Activated effector memory CD4-positive, alpha-beta T cell treated with anti-CD3 and anti-CD28 coated beads, Interleukin-2, amount 50 U/mL, for 16 hours (primary cell): ENCODE results near the gene PKHD1.

Source experiments
- DNase-seq: peaks from one replicate; pipeline ENCODE4 v3.0.0-alpha.2; 2020

PKHD1 gene

DNA sequence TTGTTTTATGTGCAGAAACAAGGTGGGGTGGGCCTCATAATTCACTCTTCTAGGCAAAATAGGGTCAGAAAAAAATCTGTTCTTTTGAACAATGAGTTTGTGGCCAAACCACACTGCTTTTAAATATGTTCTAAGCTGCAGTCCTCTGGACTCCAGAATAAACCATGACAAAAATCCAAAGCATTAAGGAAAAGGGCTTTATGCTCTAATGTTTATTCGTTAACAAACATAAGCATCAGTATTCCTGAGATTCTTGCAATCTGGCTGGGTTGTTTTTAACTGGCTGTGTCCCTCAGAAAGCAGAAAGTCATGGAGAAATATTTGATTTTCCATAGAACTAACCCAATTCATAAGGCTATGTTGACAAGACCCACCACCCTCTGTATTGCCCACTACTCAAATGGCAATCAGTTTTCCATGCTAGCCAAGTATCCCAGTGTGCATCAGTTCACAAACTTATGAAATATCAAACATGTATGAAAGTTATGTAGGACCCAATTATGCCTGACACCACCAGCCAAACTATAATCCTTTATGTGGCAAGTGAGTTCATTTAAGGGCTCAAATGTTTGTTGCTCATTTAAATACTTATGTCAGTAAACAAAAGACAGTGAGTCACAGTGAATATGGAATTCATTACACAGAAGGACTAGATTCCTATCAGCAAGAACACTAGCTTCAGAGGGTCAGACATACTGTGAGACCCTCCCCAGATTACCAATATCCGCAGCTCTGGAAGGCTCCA, 45.1 kb downstream of the PKHD1 start:
- no peak for DNase-seq

DNA sequence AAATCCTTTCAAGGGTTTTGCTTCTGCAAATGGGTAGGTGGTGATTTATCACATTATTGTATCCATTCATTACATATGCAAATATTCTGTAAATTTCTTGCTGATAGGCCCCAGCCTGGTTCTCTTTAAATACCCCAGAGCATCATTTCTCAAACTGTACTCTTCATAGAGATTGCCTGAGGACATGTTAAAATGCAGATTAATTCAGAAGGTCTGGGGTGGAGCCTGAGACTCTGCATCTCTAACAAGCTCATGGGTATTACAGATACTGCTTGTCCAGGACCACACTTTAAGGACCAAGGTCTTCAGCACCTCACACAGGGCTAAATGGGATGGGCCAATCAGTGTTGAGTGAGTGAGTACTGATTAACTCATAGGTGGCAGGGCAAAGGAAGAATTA, 46.3 kb downstream of the PKHD1 start:
- DNase-seq: no peak

DNA sequence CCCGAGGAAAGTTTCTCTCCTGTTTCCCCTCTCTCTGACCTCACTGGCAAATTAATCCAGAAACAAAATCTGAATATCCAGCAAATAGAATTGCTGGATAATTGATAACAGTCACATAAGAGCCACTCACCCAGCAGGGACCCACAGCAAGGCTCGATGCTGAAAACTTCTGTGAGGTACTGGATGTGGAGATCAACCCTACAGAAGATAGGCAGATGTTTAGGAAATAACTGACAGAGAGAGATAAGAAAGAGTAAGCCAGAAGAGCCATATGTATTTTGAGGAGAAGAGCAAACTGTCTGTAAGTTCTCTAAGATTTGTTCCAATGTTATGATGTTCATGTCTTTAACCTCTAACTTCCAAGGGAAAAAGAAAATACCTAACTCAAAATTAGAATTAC, 59.7 kb downstream of the PKHD1 start:
- DNase-seq: no peak

DNA sequence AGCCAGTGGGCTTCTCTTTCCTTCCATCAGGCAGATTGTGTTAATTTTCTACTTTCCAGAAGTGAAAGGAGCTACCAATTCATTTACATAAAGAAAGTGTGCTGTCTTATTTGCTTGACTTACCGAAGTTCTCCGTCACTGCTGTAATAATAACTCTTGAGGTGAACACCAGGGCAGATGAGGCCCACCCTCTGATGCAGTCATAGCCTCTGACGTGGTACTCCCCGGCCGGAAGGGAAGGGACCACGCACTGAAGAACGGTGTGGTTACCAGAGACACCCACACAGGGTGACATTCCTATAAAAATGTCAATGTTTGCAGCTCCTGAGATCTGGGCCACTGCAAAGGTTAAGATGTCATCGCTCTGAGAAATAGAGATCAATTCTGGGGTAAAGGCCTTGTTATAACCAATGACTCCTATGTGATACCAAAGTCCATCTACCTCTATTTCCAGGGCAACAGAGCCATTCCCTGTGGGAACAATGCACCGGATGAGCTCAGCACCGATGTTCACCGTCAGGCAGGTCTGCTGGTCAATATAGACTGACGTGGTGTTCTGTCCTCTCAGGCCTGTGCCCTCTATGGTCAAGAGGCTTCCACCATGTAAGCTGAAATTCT, 62.9 kb downstream of the PKHD1 start:
- no peak for DNase-seq

DNA sequence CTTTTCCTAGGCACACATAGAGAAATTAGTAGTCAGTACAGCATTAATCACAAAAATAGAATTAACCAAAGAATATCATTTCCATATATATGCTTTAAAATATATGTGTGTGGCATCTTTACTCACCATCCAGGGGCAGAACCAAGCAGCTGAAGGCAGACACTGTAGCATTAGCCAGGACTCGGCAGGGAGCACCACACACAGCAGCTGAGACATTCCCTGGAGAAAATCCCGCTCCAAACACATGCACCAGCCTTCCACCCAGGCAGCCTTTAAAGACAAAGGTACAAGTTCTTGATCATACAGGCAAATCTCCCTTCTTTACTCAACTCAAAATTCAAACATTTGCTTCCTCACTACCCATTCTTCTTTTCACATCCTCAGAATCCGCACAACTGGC, 64.7 kb downstream of the PKHD1 start:
- no peak for DNase-seq

DNA sequence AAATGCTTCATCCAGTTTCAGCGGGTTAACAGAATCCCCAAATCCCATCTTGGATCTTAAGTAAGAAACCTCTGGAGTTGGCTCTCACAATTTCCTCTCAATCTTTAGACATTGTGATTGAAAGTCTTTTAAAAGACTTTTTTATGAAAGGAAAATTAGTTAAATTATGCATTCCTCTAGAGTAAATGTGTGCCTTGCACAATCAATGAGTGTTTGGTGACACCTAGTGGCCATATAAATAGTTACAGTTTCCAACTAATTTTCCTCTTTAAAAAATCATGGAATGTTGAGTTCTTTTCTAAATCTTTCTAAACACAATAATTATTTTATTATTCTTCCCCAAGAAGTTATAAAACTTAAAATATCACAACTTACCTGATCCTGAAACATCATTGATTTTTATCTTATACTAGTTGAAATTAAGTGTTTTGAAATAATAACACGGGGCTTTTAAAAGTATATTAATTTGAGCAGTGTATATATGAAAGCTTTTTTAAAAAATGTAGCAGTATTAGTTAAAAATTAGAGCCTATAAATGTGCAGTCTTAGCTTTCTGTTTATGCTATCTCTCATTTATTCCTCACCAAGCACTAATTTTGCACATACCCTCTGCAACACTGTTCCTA, 66.4 kb downstream of the PKHD1 start:
- DNase-seq: no peak

DNA sequence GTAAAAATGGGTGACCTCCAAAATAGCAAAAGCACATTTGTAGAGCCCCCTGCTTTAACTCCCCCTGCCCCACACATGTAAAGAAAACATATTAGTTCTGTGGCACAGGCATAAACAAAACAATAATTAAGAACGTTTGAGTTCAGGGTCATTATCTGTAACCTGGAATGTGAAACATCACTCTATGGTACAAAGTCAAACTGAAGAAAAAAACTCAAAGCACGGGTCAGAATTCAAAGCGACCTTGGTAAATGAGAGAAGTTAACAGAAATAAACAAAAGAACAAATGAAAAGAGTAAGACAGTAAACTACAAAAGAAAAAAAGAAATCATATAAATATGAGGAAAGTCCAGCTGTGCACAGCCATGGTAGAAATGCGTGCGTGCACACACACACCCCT, 67.5 kb downstream of the PKHD1 start:
- no peak for DNase-seq

DNA sequence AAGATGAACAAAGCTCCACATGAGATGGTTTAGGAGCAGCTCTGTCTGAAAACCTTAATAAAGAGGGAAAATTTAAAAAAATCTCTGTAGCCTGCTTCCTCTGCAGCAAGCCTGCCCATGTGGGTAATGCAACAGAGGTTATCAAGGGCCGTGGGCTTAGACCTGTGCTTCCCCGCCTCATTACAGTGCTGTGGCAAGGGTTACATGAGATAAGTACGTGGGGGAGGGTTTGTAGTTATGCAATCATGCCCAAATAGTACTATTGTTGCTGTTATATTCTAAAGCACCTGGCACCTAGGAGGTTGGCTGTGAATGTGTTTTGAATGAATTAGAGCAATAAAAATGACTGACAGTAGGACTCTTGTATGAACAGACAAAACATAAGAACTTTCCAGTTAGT, 68.3 kb downstream of the PKHD1 start:
- no peak for DNase-seq

DNA sequence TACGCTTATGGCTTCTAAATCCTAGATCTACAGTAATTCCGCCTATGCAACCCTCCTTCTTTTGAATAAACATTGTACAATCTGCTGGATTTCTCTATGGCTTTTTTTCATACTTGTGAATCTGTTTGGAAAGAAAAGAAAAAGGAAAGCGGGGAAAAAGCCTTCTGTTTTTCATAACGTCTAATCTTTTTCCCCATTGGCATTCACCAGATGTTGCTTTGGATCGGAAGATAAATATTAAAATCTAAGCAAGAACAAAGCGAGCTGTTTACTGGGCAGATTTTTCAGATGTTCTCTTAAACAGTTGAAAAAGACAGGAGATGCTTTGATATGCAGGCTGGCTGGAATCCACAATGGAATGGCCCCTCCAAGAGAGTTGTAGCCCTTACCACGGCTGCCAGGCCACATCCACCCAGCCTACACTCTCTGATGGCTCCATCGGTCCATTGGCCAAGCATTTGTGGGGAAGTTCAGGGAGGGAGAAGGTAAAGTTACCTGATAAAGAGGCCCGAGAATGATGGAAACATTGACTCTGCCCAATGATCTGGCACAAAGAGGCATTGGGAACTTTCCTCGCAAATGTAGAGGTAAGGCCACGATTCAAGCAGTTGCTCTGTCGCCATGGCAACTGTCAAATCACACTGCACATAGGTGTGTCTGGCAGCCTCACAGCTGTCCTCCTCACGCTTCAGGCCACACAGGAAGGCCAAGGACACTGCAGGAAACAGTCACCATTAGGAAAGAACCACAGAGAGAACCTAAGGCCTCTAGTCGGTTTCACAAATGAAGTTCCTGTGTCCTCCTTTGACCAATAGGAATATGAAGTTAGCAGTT, 70.3 kb downstream of the PKHD1 start:
- DNase-seq: no peak

DNA sequence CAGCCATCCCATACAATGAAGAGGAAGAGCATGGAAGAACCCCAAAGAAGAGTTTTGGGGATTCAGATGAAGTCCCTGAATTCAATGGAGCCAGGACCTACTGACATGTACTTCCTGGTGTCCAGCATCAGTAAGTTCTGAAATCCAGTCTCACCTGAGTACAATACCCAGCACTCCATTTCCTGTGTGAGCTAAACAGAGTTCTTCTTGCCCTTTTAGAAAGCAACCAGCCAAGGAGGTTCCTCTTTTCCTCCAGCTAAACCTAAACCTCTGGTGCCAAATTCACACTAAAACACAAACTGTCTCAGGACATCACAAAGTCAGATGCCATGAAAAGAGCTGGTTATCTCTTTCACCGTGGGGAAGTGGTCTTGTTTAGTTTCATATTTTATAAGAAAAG, 71.5 kb downstream of the PKHD1 start:
- no peak for DNase-seq

DNA sequence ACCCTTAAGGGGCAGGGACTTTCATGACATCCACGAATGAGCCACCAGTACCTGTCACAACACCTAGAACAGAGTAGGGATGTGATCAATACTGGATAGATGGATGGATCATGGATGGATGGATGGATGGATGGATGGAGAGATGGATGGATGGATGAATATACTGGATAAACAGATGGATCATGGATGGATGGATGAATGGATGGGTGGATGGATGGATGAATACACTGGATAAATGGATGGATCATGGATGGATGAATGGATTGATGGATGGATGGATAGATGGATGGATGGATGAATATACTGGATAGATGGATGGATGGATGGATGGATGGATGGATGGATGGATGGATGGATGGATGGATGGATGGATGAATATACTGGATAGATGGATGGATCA, 73.0 kb downstream of the PKHD1 start:
- no peak for DNase-seq

DNA sequence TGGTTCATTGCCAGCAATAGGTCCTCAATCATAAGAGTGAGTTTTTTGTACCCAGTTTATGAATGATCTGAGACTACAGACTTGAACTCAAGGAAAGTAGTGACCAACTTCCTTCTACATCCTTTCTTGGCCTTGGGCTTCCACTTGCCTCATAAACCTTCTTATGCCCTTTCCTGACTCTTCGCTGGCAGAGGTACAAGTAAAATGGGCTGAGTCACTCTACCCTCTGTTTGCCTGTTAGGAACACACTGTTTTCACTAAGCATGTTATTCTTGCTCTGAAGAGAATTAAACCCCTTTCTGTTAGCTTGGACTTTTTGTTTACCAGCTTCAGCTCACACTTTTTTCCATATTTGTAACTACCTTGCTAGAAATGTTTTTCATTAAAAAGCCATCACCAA, 74.4 kb downstream of the PKHD1 start:
- DNase-seq: no peak

DNA sequence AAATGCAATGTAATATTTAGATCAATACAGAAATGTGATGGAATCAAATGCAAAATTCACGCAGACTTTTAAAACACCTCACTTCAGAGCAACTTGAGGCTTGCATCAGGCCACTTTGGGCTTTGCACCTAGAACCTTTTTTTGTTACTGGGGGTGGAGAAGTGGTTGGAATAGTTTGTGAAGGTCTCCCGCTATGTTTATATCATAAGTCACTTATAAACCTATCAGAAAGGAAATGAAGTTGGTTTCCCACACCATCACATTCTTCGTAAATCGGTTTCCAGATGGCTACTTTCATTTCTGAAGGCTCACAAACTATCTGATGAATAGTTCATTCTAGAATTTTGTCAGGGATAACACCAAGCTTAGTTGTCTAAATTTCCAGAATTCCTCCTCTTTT, 74.8 kb downstream of the PKHD1 start:
- DNase-seq: no peak

DNA sequence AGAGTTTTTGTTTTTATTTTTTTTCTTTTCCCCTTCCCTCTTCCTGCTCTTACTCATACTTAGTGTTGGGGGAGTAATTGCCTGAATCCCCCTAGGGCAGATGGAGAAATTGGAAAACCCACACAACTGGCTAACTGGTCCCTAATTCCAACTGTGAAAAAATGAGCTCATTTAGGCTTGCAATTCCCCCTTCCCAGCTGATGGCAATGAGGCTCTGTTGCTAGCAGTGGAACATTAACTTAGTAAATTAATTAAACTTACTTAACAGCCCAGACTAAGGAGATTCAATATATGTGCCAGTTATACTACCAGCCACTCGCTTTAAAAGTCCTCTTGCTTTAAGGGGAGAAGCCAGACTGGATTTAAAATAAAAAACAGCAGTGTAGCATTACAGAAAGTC, 76.6 kb downstream of the PKHD1 start:
- no peak for DNase-seq

DNA sequence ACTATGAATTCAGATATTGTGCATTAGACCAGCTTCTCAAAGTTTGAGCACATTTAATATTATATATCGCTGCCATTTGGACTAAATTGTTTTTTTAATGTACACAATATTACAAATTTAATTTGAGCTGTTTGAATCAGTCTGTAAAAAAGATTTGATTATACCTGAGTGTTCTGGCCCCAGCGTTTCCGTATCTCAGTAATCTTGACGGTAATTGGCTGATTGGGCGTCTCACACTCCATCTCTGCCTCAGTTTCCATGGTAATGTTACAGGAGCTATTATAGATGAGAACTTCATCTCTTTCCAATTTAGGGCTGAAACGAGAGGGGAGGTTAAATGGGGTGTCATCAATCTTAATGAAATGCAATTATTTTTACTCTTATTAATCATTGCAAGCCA, 77.3 kb downstream of the PKHD1 start:
- no peak for DNase-seq

DNA sequence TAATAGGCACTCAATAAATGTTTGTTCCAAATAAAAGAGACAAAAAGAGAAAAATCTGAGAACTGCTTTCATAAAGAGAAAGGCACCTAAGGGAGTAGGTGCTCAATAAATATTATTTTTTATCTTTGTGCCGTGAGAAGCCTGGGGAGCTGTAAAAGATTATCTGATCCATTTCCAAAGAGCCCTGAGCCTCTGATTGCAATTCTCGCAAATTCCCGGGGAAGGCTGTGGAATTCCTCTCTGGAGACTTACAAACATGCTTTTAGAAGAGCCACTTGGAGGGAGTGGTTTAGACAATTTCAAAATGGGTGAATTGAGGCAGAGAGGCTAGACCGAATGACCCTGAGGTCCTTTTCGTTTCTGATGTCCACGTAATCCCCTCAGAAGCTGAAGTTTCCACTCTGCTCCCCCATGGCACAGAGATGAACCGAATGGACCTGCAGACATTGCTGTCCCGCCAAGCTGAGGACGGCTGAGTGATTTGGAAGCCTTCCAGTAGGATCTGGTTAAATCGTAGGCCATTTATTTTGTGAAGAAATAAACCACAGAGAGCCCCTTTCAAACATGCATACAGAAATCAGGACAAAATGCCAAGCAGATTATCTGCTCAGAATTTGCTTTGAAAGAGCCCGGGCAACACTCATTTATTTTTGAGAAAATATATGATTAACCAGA, 77.8 kb downstream of the PKHD1 start:
- DNase-seq: no peak

DNA sequence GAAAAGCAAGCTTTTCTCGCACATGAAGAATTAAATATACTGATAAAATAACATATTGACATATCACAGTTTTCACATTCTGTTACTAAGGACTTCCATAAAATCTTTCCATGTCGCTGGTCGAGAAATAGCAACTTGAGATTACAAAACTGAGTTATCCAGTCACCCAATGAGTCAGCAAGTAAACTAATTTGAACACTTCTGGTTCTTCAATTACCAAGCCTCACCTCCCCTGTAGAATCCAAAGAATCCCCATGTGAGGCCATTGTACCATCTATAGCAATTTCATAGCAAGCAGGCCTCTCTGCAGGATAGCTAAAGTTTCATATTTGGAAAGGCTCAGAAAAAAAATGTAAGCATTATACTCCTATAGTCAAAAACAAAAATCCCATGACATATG, 87.3 kb downstream of the PKHD1 start:
- DNase-seq: no peak

DNA sequence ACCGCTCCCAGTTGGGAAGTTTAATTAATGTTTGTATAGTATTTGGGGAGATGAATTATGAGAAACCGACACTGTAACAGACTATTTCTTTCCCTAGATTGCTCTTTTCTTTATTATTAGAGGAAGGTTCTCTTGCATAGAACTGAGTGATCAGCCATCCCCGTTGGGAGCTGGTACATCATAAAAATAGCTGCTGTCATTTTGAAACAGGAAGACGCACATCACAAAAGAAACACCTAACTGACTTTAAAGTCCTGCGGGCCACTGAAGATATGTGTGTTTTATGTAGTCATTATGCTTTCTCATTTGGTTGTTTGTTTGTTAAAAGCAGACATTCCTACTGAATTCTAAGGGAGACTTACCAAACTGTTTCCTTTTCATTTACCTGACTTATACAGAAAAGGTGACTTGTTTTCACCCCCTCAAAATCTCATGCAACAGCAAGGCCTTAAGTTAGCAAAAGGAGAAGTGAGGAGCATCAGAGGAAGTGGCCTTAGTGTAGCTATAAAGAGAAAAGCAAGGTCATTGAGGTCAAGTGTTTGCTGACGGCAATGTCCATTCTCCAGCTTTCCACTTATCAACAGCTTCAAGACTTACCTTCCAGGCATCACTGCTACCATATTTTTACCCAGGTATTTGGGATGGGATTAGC, 91.0 kb downstream of the PKHD1 start:
- no peak for DNase-seq

DNA sequence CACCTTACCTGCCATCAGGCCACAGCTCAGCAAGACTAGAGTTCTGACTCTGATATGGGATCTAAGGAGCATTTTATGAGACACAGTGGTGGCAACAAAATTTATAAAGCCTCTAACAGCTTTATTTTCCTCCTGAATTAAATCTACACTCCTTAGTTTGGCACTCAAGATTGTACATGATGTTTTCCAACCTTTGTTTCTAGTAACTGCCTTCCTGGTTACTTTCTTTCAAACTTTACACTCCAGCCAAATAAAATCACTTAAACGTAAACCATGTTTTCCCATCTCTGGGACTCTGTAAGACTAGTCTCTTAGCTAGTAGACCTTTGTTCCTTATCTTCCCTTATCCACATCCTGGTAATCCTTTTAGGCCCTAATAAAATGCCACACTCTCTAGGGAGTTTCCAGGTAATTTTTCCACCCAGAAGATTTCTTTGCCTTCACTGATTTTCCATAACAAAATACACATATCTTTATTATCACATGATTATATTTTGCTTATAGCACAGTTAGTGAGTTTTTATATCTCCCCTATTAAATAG, 92.1 kb downstream of the PKHD1 start:
- no peak for DNase-seq

DNA sequence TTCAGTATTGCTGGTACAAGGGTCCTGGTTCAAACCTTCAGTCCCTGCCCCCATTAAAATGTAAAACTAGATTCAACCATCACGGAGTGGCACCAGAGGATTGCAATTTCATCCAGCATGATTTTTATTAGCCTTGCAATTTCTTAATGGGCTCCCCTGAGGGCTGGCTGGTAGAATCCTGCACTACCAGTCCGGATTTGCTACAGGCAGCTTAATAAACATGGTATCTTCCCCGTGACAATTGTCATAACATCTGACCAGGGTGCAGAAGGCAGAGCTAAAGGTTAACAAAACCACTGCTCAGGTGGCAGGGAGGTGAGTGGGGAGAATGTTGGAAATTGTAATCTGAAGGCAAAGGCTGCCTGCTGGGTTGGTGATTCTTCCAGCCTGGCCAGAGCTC, 94.5 kb downstream of the PKHD1 start:
- no peak for DNase-seq

DNA sequence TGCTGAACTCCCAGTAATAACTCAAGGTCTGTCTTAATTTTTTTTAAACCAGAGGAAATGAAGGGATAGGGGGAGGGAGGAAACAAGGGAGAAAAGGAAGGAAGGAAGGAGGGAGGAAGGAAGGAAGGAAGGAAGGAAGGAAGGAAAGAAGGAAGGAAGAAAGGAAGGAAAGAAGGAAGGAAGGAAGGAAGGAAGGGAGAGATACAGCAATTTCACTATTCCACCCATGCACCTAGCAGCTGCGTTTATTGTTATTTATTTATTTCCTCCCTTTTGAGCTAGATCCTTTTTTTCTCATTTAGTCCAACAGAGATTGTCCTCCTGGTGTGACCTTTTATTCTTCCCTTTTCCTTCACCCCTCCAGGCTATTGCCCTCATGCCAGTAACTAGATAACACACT, 97.6 kb downstream of the PKHD1 start:
- no peak for DNase-seq

DNA sequence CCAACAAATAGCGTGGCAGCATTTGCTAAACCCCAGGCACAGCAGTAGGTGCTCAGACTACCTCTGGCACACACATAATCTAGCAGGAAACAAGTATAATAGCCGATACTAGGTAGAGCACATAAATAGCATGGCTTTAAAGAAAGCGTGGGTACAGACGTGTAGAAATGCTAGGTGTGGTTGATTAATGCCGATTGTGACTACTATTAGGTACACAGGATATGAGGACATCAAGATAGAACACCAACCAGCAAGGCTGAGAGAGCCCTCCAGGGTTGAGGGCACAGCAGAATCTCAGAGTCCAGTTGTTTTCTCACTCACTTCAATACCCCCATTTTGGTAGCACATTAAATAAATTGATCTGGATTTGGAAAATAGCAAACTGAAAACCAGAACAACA, 100.5 kb downstream of the PKHD1 start:
- DNase-seq: no peak
